ENCODE data around the gene CYP2W1. TPM values are rescaled to one million over a fixed set of nuclear protein-coding genes. Genes with fewer than 3 reads are reported as not detected.

Gene CYP2W1
- total RNA-seq, 1 donor from 2014 or later = not detected

- intact Hi-C loops (cut with micrococcal nuclease) = loop anchor here (10.0 kb wide), 1 partner anchor 156 kb away; no protein-coding TSS in a partner anchor
- no peak for TF ChIP-seq CTCF (IDR thresholded peaks at IDR 0.05)
- ATAC-seq (ENCODE audit: low read depth) (no peak), DNase-seq (no peak)
- H3K27me3 Mint-ChIP-seq = no peaks in the 10 kb centered on the region
- CTCF ChIA-PET = no interaction called here
- H3K4me1 Mint-ChIP-seq = peaks cover 40% of the 10 kb centered on the region
- H3K9me3 Mint-ChIP-seq = no peaks in the 10 kb centered on the region
- POLR2A ChIA-PET = no interaction called here
- no peak overlapping the region for H3K4me3 Mint-ChIP-seq
- H3K36me3 Mint-ChIP-seq (ENCODE audit: low read depth) = peaks cover 63% of the 10 kb centered on the region
- no peak overlapping the region for H3K27ac Mint-ChIP-seq
Observed at GRCh38 chr7:970744-971143, 12.2 kb upstream of the CYP2W1 start.

- DNase-seq (no peak), ATAC-seq (ENCODE audit: low read depth) (no peak)
- Mint-ChIP-seq H3K4me3 (no peak overlapping the region), H3K27ac (no peak overlapping the region), H3K36me3 (ENCODE audit: low read depth) (peaks cover 54% of the 10 kb centered on the region), H3K27me3 (no peaks in the 10 kb centered on the region), H3K9me3 (no peaks in the 10 kb centered on the region), H3K4me1 (peaks cover 34% of the 10 kb centered on the region)
- ChIA-PET POLR2A (interaction anchor here (0.9 kb wide), 1 partner anchor 19 kb away, joined by 3 read pairs; no protein-coding TSS in a partner anchor), CTCF (interaction anchor here (1.3 to 1.5 kb wide), 2 partner anchors 16 to 205 kb away, joined by 3 to 5 read pairs; no protein-coding TSS in a partner anchor)
- no peak for TF ChIP-seq CTCF (IDR thresholded peaks at IDR 0.05)
- intact Hi-C loops (cut with micrococcal nuclease) = loop anchor here (10.0 kb wide), 1 partner anchor 157 kb away; no protein-coding TSS in a partner anchor
Observed at GRCh38 chr7:972110-972509, 10.9 kb upstream of the CYP2W1 start.

GRCh38 chr7:972676-973309, 10.2 kb upstream of the CYP2W1 start:
- Mint-ChIP-seq H3K9me3 (no peaks in the 10 kb centered on the region), H3K27me3 (no peaks in the 10 kb centered on the region), H3K4me1 (peaks cover 34% of the 10 kb centered on the region), H3K36me3 (ENCODE audit: low read depth) (peaks cover 47% of the 10 kb centered on the region), H3K4me3 (peak overlapping the region; percentile 41), H3K27ac (no peak overlapping the region)
- ATAC-seq (ENCODE audit: low read depth) (no peak), DNase-seq (no peak)
- TF ChIP-seq CTCF (IDR thresholded peaks at IDR 0.05) = no peak
- POLR2A ChIA-PET = interaction anchor here (0.9 to 3.4 kb wide), 2 partner anchors 19 to 50 kb away, joined by 3 to 28 read pairs; no protein-coding TSS in a partner anchor
- intact Hi-C loops (cut with micrococcal nuclease) = loop anchor here (10.0 kb wide), 1 partner anchor 158 kb away; no protein-coding TSS in a partner anchor
- CTCF ChIA-PET = interaction anchor here (0.7 to 1.5 kb wide), 4 partner anchors 17 to 204 kb away, joined by 3 to 5 read pairs (median 4); no protein-coding TSS in a partner anchor

GRCh38 chr7:973312-973711, 9.7 kb upstream of the CYP2W1 start:
- no peak for ATAC-seq (ENCODE audit: low read depth)
- no peak for TF ChIP-seq CTCF (IDR thresholded peaks at IDR 0.05)
- H3K4me1 Mint-ChIP-seq = peaks cover 34% of the 10 kb centered on the region
- no peaks in the 10 kb centered on the region for H3K27me3 Mint-ChIP-seq
- H3K36me3 Mint-ChIP-seq (ENCODE audit: low read depth) = peaks cover 42% of the 10 kb centered on the region
- CTCF ChIA-PET = interaction anchor here (0.7 to 1.3 kb wide), 3 partner anchors 63 to 204 kb away, joined by 3 to 5 read pairs (median 4); no protein-coding TSS in a partner anchor
- intact Hi-C loops (cut with micrococcal nuclease) = loop anchor here (10.0 kb wide), 1 partner anchor 159 kb away; no protein-coding TSS in a partner anchor
- no peaks in the 10 kb centered on the region for H3K9me3 Mint-ChIP-seq
- POLR2A ChIA-PET = interaction anchor here (2.1 to 3.4 kb wide), 2 partner anchors 22 to 51 kb away, joined by 6 to 28 read pairs; no protein-coding TSS in a partner anchor
- no peak overlapping the region for H3K27ac Mint-ChIP-seq
- no peak for DNase-seq
- peak overlapping the region; percentile 41 for H3K4me3 Mint-ChIP-seq

GRCh38 chr7:974172-974571, 8.8 kb upstream of the CYP2W1 start:
- intact Hi-C loops (cut with micrococcal nuclease) = loop anchor here (2.0 to 10.0 kb wide), 2 partner anchors 17 to 159 kb away; no protein-coding TSS in a partner anchor
- H3K4me3 Mint-ChIP-seq = peak overlapping the region; percentile 91
- TF ChIP-seq CTCF (IDR thresholded peaks at IDR 0.05) = no peak
- peaks cover 34% of the 10 kb centered on the region for H3K4me1 Mint-ChIP-seq
- CTCF ChIA-PET = interaction anchor here (0.8 kb wide), 1 partner anchor 19 kb away, joined by 3 read pairs; no protein-coding TSS in a partner anchor
- DNase-seq (no peak), ATAC-seq (ENCODE audit: low read depth) (no peak)
- H3K36me3 Mint-ChIP-seq (ENCODE audit: low read depth) = peaks cover 34% of the 10 kb centered on the region
- no peaks in the 10 kb centered on the region for H3K9me3 Mint-ChIP-seq
- POLR2A ChIA-PET = interaction anchor here (1.1 to 3.4 kb wide), 11 partner anchors 21 to 186 kb away, joined by 5 to 28 read pairs (median 9); partner anchors contain the start of gene ZFAND2A
- H3K27ac Mint-ChIP-seq = peak overlapping the region; percentile 86
- H3K27me3 Mint-ChIP-seq = no peaks in the 10 kb centered on the region

Data from activated B cell treated with CpG ODN at 0.5 μM for 24 hours (primary cell).